Activated CD4-positive, alpha-beta memory T cell treated with anti-CD3 and anti-CD28 coated beads for 36 hours (primary cell): Measurements from ENCODE around the gene GNG3. TPM values are rescaled to one million over a fixed set of nuclear protein-coding genes. Genes with fewer than 3 reads are reported as not detected.

Experiments
- CTCF ChIA-PET: fragments of 350-600 bp; sonication (Branson Sonifier 250); formaldehyde crosslinking; loops from one replicate; lab custom pipeline; 2021; ENCODE audit warnings: antibody characterized with exemption, inconsistent platforms; lab: Charles Lee
- POLR2A ChIA-PET: fragments of 350-600 bp; sonication (Branson Sonifier 250); formaldehyde crosslinking; loops from one replicate; lab custom pipeline; 2021; ENCODE audit warnings: antibody characterized with exemption; lab: Charles Lee
- DNase-seq: peaks from one replicate; pipeline ENCODE4 v3.0.0-alpha.2; 2020
- H3K27ac Mint-ChIP-seq: one replicate; pipeline ENCODE4 v1.8.0; 2021; ENCODE audit warnings: mixed read lengths
- H3K27me3 Mint-ChIP-seq: one replicate; pipeline ENCODE4 v1.8.0; 2021; ENCODE audit warnings: mixed read lengths
- H3K36me3 Mint-ChIP-seq: one replicate; pipeline ENCODE4 v1.8.0; 2021; ENCODE audit warnings: mixed read lengths
- H3K4me1 Mint-ChIP-seq: one replicate; pipeline ENCODE4 v1.8.0; 2021; ENCODE audit warnings: low read depth, mixed read lengths
- H3K4me3 Mint-ChIP-seq: one replicate; pipeline ENCODE4 v1.8.0; 2021; ENCODE audit warnings: mild to moderate bottlenecking, mixed read lengths
- H3K9me3 Mint-ChIP-seq: one replicate; pipeline ENCODE4 v1.8.0; 2021; ENCODE audit warnings: mixed read lengths
- intact Hi-C: fragments of 100-400 bp; cut with micrococcal nuclease; formaldehyde crosslinking; loops from one replicate; pipeline ENCODE4 v1.15.1; 2023
- total RNA-seq, 2 experiments: library from RNA; stranded (reverse); gene quantifications; one replicate each; pipeline ENCODE4 v1.2.3, GENCODE V29; 2021

Gene GNG3
- total RNA-seq, 2 experiments from 2014 or later: not detected

DNA sequence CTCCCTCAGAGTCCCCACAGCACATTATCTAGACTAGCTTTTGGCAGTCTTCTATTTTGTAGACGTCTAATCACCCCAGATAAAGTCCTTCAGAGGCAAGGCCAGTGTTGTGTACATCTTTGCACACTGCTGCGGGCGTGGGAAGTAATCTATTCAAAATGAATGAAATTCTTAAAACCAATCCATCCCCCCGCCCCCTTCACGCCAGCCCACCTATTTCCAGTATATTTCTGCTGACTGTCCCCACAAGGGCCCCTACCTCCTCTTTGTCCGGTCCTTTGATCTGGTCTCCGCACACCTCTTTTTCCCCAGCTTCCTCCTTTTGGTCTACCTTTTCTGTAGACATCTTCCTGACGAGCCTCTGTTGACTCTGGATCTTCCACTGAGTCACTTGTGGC, 627 bp upstream of the GNG3 start:
- DNase-seq: no peak
- ChIA-PET POLR2A (interaction anchor here (1.0 to 5.4 kb wide), 5 partner anchors 35 to 134 kb away, joined by 5 to 29 read pairs (median 8); partner anchors contain the start of genes C11orf98, CSKMT, INTS5 and LBHD1), CTCF (interaction anchor here (1.1 to 2.0 kb wide), 3 partner anchors 12 to 282 kb away, joined by 3 to 8 read pairs (median 6); no protein-coding TSS in a partner anchor)
- Mint-ChIP-seq H3K9me3 (no peaks in the 10 kb centered on the region), H3K27ac (no peak overlapping the region), H3K27me3 (no peaks in the 10 kb centered on the region), H3K4me3 (peak overlapping the region; percentile 32), H3K36me3 (peaks cover 28% of the 10 kb centered on the region), H3K4me1 (peaks cover 50% of the 10 kb centered on the region)
- intact Hi-C loops: loop anchor here (5.0 kb wide), 2 partner anchors 45 to 115 kb away; partner anchors contain the start of genes TUT1 and ZBTB3

DNA sequence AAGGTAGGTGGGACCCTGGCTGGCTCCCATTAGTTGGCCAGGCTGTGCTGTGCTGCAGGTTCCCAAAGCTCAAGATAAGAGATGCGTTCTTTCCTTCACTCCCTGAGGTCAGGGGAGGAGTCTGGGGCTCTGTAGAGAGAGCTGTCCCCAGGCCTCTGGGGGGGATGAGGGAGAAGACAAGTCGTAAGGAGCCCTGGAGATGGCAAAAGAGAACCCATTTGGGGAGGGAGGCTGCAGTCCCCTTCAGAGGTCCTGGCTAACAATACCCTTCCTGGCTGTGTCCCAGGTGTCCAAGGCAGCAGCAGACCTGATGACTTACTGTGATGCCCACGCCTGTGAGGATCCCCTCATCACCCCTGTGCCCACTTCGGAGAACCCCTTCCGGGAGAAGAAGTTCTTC, 916 bp downstream of the GNG3 start:
- Mint-ChIP-seq H3K27ac (peak overlapping the region; percentile 95), H3K9me3 (no peaks in the 10 kb centered on the region), H3K4me3 (peak overlapping the region; percentile 86), H3K36me3 (peaks cover 33% of the 10 kb centered on the region), H3K4me1 (peaks cover 58% of the 10 kb centered on the region), H3K27me3 (no peaks in the 10 kb centered on the region)
- DNase-seq: no peak
- intact Hi-C loops: loop anchor here (2.0 to 5.0 kb wide), 4 partner anchors 44 to 116 kb away; partner anchors contain the start of genes C11orf98, CSKMT, POLR2G and TUT1
- ChIA-PET CTCF (interaction anchor here (0.7 to 2.5 kb wide), 5 partner anchors 15 to 284 kb away, joined by 3 to 9 read pairs (median 5); partner anchors contain the start of genes HNRNPUL2 and TUT1), POLR2A (interaction anchor here (0.7 to 5.4 kb wide), 13 partner anchors 19 to 284 kb away, joined by 3 to 29 read pairs (median 8); partner anchors contain the start of genes C11orf98, CSKMT, GANAB and HNRNPUL2)

DNA sequence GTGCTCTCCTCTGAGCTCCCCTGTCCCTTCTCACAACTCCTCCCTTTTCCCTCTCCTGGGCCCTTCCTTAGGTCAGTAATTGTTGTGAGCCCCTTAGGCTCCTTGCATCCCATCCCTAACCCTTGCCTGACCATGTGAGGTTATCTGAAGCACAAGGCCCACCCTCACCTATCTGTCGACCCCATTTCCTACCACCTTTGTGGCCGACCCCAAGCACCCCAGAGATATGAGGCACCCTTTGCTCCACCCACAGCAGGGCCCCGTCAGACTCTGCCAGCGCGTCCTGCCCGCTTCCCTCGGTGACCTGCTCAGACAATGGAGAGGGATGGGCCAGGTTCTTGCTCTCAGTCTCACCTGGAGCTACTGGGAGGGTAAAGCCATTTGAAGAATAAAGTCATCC, 1.3 kb downstream of the GNG3 start:
- peaks cover 63% of the 10 kb centered on the region for H3K4me1 Mint-ChIP-seq

DNA sequence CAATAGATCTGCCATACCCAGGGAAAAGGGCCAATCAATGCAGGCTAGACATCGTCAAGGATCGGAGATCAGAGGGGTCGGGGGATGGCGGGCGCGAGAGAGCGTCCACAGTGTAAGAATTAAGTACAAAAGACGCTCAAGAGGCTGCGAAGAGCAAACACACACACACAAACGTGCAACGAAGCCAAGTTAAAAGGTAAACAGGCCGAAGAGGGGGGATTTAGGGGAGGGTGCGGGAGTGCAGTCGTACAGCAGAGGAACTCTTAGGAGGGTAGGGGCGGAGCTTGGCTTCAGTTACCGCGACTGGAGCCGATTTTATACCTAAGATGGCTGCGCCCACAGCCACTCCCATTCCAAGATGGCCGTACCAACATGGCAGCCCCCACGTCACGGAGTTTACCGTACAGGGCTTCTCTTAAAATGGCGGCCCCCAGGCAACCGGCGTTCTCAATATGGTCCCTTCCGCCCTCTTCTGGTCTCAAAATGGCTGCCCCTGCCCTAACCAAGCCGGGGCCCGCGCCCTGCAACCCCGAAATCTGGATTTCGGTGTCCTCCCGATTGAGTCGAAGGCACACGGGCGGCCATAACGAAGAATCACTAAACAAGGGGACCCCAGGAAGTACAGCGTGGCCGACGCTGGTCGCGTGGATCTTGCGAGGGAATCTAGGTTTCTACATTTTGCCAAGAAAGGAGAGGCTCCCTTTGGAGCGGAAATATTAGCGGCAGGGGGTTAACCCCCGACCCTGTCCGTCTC, 1.9 kb downstream of the GNG3 start:
- POLR2A ChIA-PET: interaction anchor here (0.6 to 5.4 kb wide), 17 partner anchors 16 to 285 kb away, joined by 3 to 29 read pairs (median 5); partner anchors contain the start of genes B3GAT3, C11orf98, CSKMT and GANAB

More for the DNA sequence above, 1.3 kb downstream of the GNG3 start:
- no peaks in the 10 kb centered on the region for H3K27me3 Mint-ChIP-seq
- peak; percentile 63 for DNase-seq
- peaks cover 37% of the 10 kb centered on the region for H3K36me3 Mint-ChIP-seq
- peak overlapping the region; percentile 95 for H3K27ac Mint-ChIP-seq
- POLR2A ChIA-PET: interaction anchor here (0.6 to 5.4 kb wide), 17 partner anchors 19 to 284 kb away, joined by 3 to 29 read pairs (median 5); partner anchors contain the start of genes B3GAT3, C11orf98, CSKMT and GANAB
- intact Hi-C loops: loop anchor here (1.0 to 5.0 kb wide), 11 partner anchors 19 to 173 kb away; partner anchors contain the start of genes C11orf98, CSKMT, HNRNPUL2 and MTA2
- H3K9me3 Mint-ChIP-seq: no peaks in the 10 kb centered on the region
- H3K4me3 Mint-ChIP-seq: peak overlapping the region; percentile 86
- CTCF ChIA-PET: interaction anchor here (0.7 to 2.5 kb wide), 5 partner anchors 15 to 284 kb away, joined by 3 to 9 read pairs (median 5); partner anchors contain the start of genes HNRNPUL2 and TUT1

DNA sequence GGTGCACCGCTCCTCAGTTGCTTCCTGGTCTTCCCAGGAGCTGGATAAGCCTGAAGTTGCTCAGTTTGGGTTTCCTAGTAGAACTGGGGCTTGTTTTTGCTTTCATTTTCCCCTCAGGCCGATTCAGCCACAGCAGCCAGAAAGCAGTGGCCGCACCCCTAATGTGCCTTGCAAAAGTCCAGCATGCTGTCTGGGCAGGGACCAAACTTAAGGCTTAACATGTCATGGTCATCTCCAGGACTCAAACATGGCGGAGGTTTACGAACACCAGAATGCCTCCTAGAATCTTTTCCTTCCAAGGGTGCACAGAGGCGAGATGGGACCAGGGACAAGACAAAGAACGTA, 2.5 kb downstream of the GNG3 start:
- H3K4me1 Mint-ChIP-seq: peaks cover 73% of the 10 kb centered on the region
- H3K9me3 Mint-ChIP-seq: no peaks in the 10 kb centered on the region
- CTCF ChIA-PET: interaction anchor here (1.7 to 2.5 kb wide), 4 partner anchors 17 to 286 kb away, joined by 4 to 9 read pairs (median 6); partner anchors contain the start of genes HNRNPUL2 and TUT1
- H3K4me3 Mint-ChIP-seq: peak overlapping the region; percentile 86
- intact Hi-C loops: no loop called here
- H3K27me3 Mint-ChIP-seq: no peaks in the 10 kb centered on the region
- peak overlapping the region; percentile 95 for H3K27ac Mint-ChIP-seq
- peak; percentile 34 for DNase-seq
- POLR2A ChIA-PET: interaction anchor here (1.0 to 5.4 kb wide), 12 partner anchors 16 to 145 kb away, joined by 3 to 29 read pairs (median 10); partner anchors contain the start of genes B3GAT3, C11orf98, CSKMT and GANAB
- H3K36me3 Mint-ChIP-seq: peaks cover 39% of the 10 kb centered on the region

More for the DNA sequence above, 1.9 kb downstream of the GNG3 start:
- Mint-ChIP-seq H3K36me3 (peaks cover 37% of the 10 kb centered on the region), H3K4me1 (peaks cover 69% of the 10 kb centered on the region), H3K27ac (peak overlapping the region; percentile 95), H3K9me3 (no peaks in the 10 kb centered on the region), H3K4me3 (peak overlapping the region; percentile 86), H3K27me3 (no peaks in the 10 kb centered on the region)
- CTCF ChIA-PET: interaction anchor here (0.7 to 2.5 kb wide), 5 partner anchors 16 to 285 kb away, joined by 3 to 9 read pairs (median 5); partner anchors contain the start of genes HNRNPUL2 and TUT1
- intact Hi-C loops: loop anchor here (1.0 to 5.0 kb wide), 11 partner anchors 18 to 172 kb away; partner anchors contain the start of genes C11orf98, CSKMT, HNRNPUL2 and MTA2
- peak; percentile 98 for DNase-seq

DNA sequence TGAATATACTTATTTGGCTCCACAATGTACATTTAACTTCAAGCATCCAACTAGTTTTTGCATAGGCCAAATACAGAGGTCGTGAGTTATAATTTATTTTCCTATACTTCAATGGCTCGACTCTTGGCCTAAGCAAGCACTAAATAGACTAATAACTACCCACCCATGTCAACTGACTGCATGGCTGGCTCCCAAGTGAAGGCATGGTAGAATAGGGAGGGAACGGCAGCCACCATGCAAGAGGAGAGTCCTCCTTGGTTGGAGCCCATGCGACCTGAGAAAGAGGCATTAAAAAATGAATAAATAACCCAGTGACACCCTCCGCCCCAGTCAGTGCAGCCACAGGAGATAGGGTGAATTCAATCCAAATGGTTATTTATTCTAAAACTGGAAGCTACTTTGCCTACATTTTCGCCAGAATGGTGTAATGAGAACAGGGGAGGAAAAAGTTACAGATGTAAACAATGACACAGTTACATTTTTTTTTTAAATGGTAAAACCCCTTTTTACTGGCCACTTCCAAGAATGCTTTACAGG, 4.9 kb downstream of the GNG3 start:
- intact Hi-C loops: no loop called here
- H3K4me3 Mint-ChIP-seq: no peak overlapping the region
- ChIA-PET CTCF (interaction anchor here (0.7 to 1.4 kb wide), 5 partner anchors 12 to 149 kb away, joined by 3 to 4 read pairs (median 3); partner anchors contain the start of genes HNRNPUL2 and POLR2G), POLR2A (interaction anchor here (0.6 to 0.8 kb wide), 2 partner anchors 18 to 23 kb away, joined by 3 read pairs; no protein-coding TSS in a partner anchor)
- H3K36me3 Mint-ChIP-seq: peaks cover 57% of the 10 kb centered on the region
- H3K27me3 Mint-ChIP-seq: no peaks in the 10 kb centered on the region
- peak overlapping the region; percentile 87 for H3K27ac Mint-ChIP-seq
- H3K9me3 Mint-ChIP-seq: no peaks in the 10 kb centered on the region
- no peak for DNase-seq
- peaks cover 68% of the 10 kb centered on the region for H3K4me1 Mint-ChIP-seq

DNA sequence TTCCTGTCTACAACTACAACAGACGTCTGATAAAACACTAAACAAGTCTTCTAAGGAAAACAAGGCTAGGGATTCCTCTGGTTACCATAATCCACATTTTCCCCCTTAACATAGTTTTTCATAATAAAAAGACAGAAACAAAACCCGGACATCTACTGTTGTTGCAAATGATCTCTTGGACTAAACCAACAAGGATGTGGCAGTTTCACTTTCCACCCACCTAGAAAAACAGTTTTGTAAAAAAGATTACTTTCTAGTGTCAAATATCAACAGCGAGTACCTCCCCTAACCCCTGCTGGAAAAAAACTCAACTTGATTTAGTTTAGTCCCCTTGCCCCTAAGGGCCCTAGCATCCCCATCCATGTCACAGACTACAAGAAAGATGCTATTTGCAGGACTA, 5.4 kb downstream of the GNG3 start:
- no peaks in the 10 kb centered on the region for H3K9me3 Mint-ChIP-seq
- H3K4me1 Mint-ChIP-seq: peaks cover 66% of the 10 kb centered on the region
- intact Hi-C loops: no loop called here
- no peak for DNase-seq
- ChIA-PET CTCF (interaction anchor here (0.8 to 1.2 kb wide), 5 partner anchors 12 to 145 kb away, joined by 3 to 4 read pairs (median 3); partner anchors contain the start of genes HNRNPUL2 and POLR2G), POLR2A (interaction anchor here (0.8 kb wide), 1 partner anchor 17 kb away, joined by 3 read pairs; no protein-coding TSS in a partner anchor)
- H3K36me3 Mint-ChIP-seq: peaks cover 61% of the 10 kb centered on the region
- H3K27me3 Mint-ChIP-seq: no peaks in the 10 kb centered on the region
- no peak overlapping the region for H3K4me3 Mint-ChIP-seq
- peak overlapping the region; percentile 87 for H3K27ac Mint-ChIP-seq

DNA sequence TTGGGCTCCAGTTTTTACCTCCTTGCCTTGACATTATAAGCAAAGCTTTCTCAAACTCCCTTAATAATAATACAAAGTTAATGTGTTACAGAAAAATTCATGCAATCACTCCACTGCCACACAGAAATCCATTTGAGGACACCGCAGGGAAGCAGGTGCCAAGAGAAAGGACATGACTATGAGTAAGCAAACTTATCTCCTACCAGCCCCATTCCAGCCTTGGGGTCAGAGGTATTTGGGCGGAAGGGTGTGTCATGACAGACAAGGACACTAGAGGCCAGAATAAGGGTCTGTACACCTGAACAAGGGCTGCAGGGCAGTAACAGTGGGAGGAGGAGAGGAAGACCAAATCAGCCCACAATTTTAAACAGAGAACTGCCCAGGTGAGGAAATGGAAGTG, 5.9 kb downstream of the GNG3 start:
- Mint-ChIP-seq H3K27me3 (no peaks in the 10 kb centered on the region), H3K4me3 (no peak overlapping the region), H3K36me3 (peaks cover 65% of the 10 kb centered on the region), H3K4me1 (peaks cover 65% of the 10 kb centered on the region), H3K9me3 (no peaks in the 10 kb centered on the region), H3K27ac (peak overlapping the region; percentile 87)
- CTCF ChIA-PET: interaction anchor here (1.0 to 1.2 kb wide), 4 partner anchors 12 to 145 kb away, joined by 3 to 4 read pairs (median 3); partner anchors contain the start of gene POLR2G
- DNase-seq: no peak
- intact Hi-C loops: no loop called here
- POLR2A ChIA-PET: interaction anchor here (1.0 kb wide), 1 partner anchor 119 kb away, joined by 3 read pairs; the partner anchor contains the start of gene STX5

DNA sequence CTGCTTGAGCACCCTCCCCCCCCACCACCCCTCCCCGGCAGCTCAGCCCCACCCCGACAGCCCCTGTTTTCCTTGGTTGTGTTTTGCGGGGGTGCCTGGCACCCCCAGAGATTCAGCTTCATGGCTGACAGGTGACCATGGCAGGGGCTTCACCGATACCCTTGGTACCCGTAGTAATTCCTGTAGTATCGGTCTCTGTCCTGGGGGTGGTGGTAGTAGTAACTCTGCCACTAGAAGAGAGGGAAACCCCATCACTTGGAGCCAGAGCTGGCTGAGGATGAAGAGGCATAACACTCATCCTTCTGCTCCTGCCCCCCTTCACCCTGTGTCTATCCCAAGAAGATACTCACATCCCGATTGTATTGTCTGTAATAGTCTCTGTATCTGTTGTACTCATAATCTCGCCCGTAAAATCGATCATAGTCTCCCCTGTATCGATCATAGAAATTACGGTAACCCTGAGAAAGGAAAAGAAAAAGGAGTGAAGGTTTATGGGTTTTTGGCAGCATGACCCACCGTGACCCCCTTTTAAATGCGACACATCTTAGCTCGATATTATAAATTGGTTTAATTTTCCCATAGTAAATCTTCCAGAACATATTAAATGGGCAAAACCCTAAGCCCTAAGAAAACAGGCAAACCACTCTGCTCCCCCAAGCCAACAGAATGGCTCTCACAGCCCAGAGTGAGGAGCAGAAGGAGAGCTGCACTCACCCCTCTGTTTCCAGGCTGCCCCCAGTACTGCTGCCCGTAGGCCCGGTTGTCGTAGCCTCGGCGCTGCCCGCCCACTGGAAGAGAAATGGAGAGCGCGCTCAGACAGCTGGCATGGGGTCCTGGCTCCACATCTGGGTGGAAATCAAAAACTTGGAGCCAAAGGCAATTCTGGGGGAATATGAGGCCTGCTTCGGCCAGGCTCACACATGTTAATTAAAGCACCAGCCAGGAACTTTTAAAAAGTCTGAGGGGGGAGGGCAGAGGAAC, 8.0 kb downstream of the GNG3 start:
- no peak for DNase-seq
- Mint-ChIP-seq H3K36me3 (peaks cover 70% of the 10 kb centered on the region), H3K27ac (peak overlapping the region; percentile 63), H3K4me3 (no peak overlapping the region), H3K27me3 (no peaks in the 10 kb centered on the region), H3K4me1 (peaks cover 63% of the 10 kb centered on the region), H3K9me3 (no peaks in the 10 kb centered on the region)
- ChIA-PET POLR2A (no interaction called here), CTCF (interaction anchor here (1.1 to 1.5 kb wide), 3 partner anchors 12 to 94 kb away, joined by 3 to 7 read pairs (median 3); partner anchors contain the start of genes B3GAT3 and HNRNPUL2)
- intact Hi-C loops: no loop called here

DNA sequence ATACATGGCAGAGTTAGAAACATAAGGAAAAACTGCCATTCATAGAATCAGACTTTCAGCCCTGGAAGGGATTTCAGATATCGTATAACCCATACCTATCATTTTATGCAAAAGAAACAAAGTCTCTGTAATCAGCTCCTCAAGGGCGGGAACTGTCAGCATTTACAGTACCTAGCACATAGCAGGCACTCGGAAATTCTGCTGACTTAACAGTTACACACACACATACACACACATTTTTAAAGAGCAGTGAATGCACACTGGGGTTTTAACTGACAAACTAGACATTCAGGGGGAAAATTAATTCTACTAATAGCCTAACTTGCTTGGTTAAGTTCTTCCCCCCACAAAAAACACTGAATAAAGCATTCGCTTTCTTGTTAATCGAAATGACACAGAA, 8.7 kb downstream of the GNG3 start:
- no peak for DNase-seq
- intact Hi-C loops: no loop called here

More for the DNA sequence above, 8.7 kb downstream of the GNG3 start:
- POLR2A ChIA-PET: no interaction called here
- Mint-ChIP-seq H3K9me3 (no peaks in the 10 kb centered on the region), H3K4me3 (no peak overlapping the region), H3K4me1 (peaks cover 63% of the 10 kb centered on the region), H3K27me3 (no peaks in the 10 kb centered on the region), H3K27ac (peak overlapping the region; percentile 7), H3K36me3 (peaks cover 70% of the 10 kb centered on the region)
- CTCF ChIA-PET: interaction anchor here (1.3 kb wide), 1 partner anchor 21 kb away, joined by 7 read pairs; no protein-coding TSS in a partner anchor
